ENCODE measurements around the gene ARIH2.

The ARIH2 gene

DNA sequence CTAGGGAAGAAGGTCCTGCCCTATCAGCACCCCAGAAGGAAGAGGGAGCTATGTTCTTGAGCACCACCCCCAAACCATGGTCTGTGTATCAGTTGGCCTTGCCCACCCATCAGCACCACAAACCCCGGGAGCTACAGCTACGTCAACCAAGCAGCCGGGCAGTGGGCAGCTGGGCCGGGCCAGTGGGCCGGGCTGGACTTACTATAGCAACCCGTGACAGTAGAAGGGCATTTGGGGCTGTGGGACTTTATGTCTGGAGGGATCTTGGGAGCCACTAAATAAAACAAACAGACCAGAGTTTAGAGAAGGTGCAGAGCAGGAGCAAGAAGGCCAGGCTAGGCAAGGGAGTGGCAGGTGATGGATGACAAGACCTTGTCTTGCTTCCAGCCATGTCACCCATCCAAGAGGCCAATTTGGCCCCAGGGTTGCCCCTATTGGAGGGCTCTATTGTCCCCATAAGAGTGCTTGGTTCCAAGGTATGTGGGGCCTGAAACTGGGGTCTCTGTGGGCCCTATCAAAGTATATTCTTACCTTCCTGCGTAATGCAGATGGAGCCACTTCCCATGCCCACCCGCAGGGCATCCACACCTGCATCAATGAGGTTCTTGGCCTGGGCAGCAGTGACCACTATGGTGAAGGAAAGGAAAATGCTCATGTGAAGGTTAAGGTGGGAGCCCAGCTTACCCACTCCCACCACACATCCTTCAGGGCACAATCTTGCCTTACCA is 107.3 kb downstream of the ARIH2 start:
- Histone ChIP-seq H3K36me3 (ENCODE audit: insufficient read depth, low read length) (peaks cover 64% of the 10 kb centered on the region), H3K27me3 (ENCODE audit: control insufficient read depth, insufficient read depth, low read length) (no peaks in the 10 kb centered on the region), H3K4me2 (ENCODE audit: low read length) (no peak overlapping the region), H3K9ac (ENCODE audit: low read depth, low read length) (no peak overlapping the region), H3K4me1 (ENCODE audit: control insufficient read depth, insufficient read depth, low read length) (peaks cover 41% of the 10 kb centered on the region), H3K9me3 (replicated peaks; ENCODE audit: low read length) (no peaks in the 10 kb centered on the region), H3K4me3 (ENCODE audit: low read length) (no peak overlapping the region)

DNA sequence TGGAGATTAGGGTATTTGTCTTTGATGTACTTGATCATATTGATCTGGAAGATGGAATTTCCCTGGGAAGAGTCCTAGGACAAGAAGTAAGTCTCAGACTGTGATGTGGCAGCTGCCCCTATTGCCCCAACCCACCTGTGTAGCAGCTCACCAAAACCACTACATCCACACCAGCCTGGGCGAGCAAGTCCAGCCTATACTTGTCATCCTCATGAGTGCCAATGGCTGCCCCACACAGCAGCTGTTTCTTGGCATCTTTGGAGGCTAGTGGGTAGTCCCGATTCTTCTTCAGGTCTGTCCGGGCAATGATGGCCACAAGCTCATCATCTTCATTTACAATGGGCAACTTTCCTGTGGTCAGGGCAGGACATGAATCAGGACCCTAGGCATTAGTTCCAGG is 107.9 kb downstream of the ARIH2 start:
- H3K4me1 ChIP-seq (ENCODE audit: control insufficient read depth, insufficient read depth, low read length): peaks cover 41% of the 10 kb centered on the region
- no peak overlapping the region for H3K4me3 ChIP-seq (ENCODE audit: low read length)
- no peak overlapping the region for H3K4me2 ChIP-seq (ENCODE audit: low read length)
- H3K36me3 ChIP-seq (ENCODE audit: insufficient read depth, low read length): peaks cover 69% of the 10 kb centered on the region
- no peaks in the 10 kb centered on the region for H3K9me3 ChIP-seq (replicated peaks; ENCODE audit: low read length)
- no peaks in the 10 kb centered on the region for H3K27me3 ChIP-seq (ENCODE audit: control insufficient read depth, insufficient read depth, low read length)
- H3K9ac ChIP-seq (ENCODE audit: low read depth, low read length): no peak overlapping the region

DNA sequence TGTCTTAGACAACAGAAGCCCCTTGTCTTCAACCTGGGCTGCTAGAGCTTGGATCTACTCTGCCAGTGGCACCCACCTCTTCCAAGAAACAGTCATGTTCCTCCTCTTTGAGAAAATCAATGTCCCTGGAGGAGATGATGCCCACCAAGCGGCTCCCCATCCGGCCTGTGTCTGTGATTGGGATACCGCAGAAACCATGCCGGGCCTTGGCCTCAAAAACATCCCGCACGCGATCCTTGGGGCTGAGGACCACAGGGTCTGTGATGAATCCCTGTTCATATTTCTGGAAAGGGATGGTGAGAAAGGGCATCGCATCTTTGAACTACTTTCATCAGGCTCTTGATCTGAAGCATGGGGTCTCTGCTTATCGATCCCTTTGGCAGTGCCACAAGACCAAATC is 109.0 kb downstream of the ARIH2 start:
- no peaks in the 10 kb centered on the region for H3K9me3 ChIP-seq (replicated peaks; ENCODE audit: low read length)
- no peak overlapping the region for H3K9ac ChIP-seq (ENCODE audit: low read depth, low read length)
- H3K4me3 ChIP-seq (ENCODE audit: low read length): no peak overlapping the region
- H3K4me1 ChIP-seq (ENCODE audit: control insufficient read depth, insufficient read depth, low read length): peaks cover 40% of the 10 kb centered on the region
- H3K36me3 ChIP-seq (ENCODE audit: insufficient read depth, low read length): peaks cover 78% of the 10 kb centered on the region
- H3K27me3 ChIP-seq (ENCODE audit: control insufficient read depth, insufficient read depth, low read length): no peaks in the 10 kb centered on the region
- H3K4me2 ChIP-seq (ENCODE audit: low read length): peak overlapping the region; percentile 95

DNA sequence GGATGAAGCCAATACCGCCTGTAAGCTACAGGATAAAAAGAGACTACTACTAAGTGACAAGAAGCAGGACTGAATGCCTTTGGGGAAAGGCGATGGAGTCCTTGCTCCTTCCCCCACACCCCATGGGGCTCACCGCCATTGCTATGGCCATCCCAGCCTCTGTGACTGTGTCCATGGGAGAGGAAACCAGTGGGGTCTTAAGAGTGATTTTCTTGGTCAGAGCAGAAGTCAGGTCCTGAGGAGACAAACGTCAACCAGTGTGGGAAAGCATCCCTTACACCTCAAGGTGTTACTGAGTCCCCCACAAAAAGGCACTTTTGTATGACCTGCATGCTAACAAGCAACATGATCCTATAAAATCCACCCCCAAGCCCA is 109.6 kb downstream of the ARIH2 start:
- no peaks in the 10 kb centered on the region for H3K9me3 ChIP-seq (replicated peaks; ENCODE audit: low read length)
- H3K4me2 ChIP-seq (ENCODE audit: low read length): peak overlapping the region; percentile 95
- H3K9ac ChIP-seq (ENCODE audit: low read depth, low read length): peak overlapping the region; percentile 90
- H3K36me3 ChIP-seq (ENCODE audit: insufficient read depth, low read length): peaks cover 78% of the 10 kb centered on the region
- peak overlapping the region; percentile 78 for H3K4me3 ChIP-seq (ENCODE audit: low read length)
- peaks cover 39% of the 10 kb centered on the region for H3K4me1 ChIP-seq (ENCODE audit: control insufficient read depth, insufficient read depth, low read length)
- no peaks in the 10 kb centered on the region for H3K27me3 ChIP-seq (ENCODE audit: control insufficient read depth, insufficient read depth, low read length)

DNA sequence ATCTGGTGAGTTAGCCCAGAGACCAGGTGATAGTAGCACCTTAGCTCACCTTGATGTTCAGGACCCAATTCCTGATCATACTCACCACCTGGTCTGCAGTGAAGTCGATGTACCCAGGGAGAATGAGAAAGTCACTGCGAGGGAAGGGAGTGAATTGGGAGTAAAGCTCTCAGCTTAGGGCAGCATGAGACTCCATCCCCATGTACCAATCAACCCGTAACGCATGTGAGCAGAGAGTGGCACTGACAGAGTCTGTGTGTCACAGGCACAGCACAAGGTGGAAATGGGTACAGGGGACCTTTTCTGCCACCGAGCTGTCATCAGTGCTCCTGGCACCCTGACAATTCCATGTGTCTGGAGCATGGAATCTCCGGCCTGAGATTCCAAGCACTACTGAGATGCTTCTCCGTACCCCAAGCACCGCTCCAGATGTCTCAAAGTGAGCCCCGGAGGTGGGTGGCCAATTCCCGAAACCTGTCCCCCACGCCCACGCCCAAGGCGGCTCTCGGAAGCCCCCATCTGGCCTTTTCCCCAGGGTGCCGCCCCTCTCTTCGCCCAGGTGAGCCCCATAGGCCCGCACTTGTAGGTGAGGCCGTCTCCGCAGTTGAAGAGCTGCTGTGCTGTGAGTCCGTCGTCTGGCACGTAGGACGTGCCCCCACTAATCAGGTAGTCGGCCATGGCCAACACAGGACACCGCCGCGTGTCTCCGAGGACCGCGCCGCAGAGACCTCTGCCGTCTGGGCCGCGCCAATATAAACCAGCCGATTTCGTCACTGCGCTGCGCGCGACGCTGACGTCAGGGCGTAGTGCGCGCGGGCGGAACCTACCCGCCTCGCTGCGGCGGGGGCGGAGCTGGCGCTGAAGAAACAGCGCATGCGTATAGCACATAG is 110.3 kb downstream of the ARIH2 start, which contains the start of gene IMPDH2:
Gene IMPDH2 (minus strand): TSS at position 726 of the 890 bp plus-strand sequence. CDS start 48 bp downstream, at position 678.
- H3K9me3 ChIP-seq (replicated peaks; ENCODE audit: low read length): no peaks in the 10 kb centered on the region
- peaks cover 76% of the 10 kb centered on the region for H3K36me3 ChIP-seq (ENCODE audit: insufficient read depth, low read length)
- peak within 1 kb of the TSS; percentile 95 for H3K4me2 ChIP-seq (ENCODE audit: low read length)
- H3K4me3 ChIP-seq (ENCODE audit: low read length): peak within 1 kb of the TSS; percentile 78
- peak within 1 kb of the TSS; percentile 90 for H3K9ac ChIP-seq (ENCODE audit: low read depth, low read length)
- H3K27me3 ChIP-seq (ENCODE audit: control insufficient read depth, insufficient read depth, low read length): no peaks in the 10 kb centered on the region
- H3K4me1 ChIP-seq (ENCODE audit: control insufficient read depth, insufficient read depth, low read length): peaks cover 37% of the 10 kb centered on the region

DNA sequence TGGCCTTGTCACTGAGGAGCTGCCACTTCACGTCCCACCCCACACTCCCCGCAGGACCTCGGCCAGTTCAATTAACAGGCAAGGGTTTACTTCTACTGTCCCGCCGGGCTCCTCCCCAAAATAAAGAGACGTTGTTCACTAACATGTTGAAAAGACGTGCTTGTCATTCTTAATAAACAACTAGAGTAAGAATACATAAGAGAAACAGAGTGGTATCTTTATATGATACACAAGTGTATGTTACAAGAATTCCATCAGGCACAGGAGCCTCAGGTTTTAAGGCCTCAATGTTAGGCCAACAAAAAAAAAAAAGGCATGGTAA is 110.9 kb downstream of the ARIH2 start:
- peaks cover 75% of the 10 kb centered on the region for H3K36me3 ChIP-seq (ENCODE audit: insufficient read depth, low read length)
- peak overlapping the region; percentile 95 for H3K4me2 ChIP-seq (ENCODE audit: low read length)
- no peaks in the 10 kb centered on the region for H3K9me3 ChIP-seq (replicated peaks; ENCODE audit: low read length)
- peaks cover 37% of the 10 kb centered on the region for H3K4me1 ChIP-seq (ENCODE audit: control insufficient read depth, insufficient read depth, low read length)
- peak overlapping the region; percentile 90 for H3K9ac ChIP-seq (ENCODE audit: low read depth, low read length)
- H3K4me3 ChIP-seq (ENCODE audit: low read length): peak overlapping the region; percentile 34
- H3K27me3 ChIP-seq (ENCODE audit: control insufficient read depth, insufficient read depth, low read length): no peaks in the 10 kb centered on the region

DNA sequence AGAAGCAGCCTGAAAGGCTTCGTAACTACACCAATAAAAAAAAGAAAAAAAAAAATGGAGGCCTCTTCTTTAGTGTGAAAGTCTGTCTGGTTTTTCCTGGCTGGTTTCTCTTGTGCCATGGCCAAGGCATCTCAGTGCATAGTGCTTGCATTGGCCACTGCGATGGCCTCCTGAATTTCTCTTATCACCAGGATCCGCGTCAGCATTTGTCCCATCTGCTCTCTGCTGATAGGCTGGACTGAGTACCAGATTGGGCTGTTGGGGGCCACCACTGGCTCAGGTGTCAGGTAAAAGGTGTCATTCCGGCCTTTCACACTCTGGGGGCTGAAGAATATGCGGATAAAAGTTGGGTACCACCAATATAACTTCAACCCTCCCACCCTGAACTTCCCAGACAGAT is 111.7 kb downstream of the ARIH2 start:
- Histone ChIP-seq H3K4me3 (ENCODE audit: low read length) (no peak overlapping the region), H3K36me3 (ENCODE audit: insufficient read depth, low read length) (peaks cover 72% of the 10 kb centered on the region), H3K4me1 (ENCODE audit: control insufficient read depth, insufficient read depth, low read length) (peaks cover 33% of the 10 kb centered on the region), H3K9ac (ENCODE audit: low read depth, low read length) (peak overlapping the region; percentile 90), H3K27me3 (ENCODE audit: control insufficient read depth, insufficient read depth, low read length) (no peaks in the 10 kb centered on the region), H3K4me2 (ENCODE audit: low read length) (no peak overlapping the region), H3K9me3 (replicated peaks; ENCODE audit: low read length) (no peaks in the 10 kb centered on the region)

DNA sequence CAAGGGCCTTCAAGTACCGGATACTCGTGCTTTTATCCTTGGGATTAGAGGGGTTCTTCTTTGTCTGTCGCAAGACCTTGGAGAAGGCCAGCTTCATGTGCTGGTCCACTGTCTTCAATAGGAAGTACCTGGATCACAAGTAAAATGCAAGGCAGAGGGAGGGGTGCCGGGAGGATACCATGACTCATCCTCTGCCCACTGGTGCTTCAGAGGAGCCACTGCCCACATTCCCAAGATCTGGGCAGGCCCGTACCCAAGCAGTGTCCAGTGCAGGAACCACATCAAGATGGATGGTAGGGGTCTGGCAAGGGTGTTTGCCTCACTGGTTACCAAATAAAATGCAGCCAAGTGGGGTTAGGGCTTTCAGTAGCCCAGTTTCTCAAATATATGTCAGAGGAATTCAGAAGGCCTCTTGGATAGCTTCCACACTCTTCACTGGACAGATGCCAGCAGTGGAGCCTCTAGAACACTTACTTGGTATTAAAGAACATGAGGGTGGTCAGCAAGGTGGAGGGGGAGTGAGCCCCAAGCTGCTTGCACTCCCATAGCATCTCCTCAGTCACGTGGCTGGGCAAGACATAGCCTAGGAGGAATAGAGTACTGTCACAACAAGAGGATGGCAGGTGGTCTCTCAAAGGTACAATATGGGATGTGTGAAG is 114.1 kb downstream of the ARIH2 start:
- H3K27me3 ChIP-seq (ENCODE audit: control insufficient read depth, insufficient read depth, low read length): no peaks in the 10 kb centered on the region
- no peak overlapping the region for H3K9ac ChIP-seq (ENCODE audit: low read depth, low read length)
- H3K9me3 ChIP-seq (replicated peaks; ENCODE audit: low read length): no peaks in the 10 kb centered on the region
- peaks cover 24% of the 10 kb centered on the region for H3K4me1 ChIP-seq (ENCODE audit: control insufficient read depth, insufficient read depth, low read length)
- no peak overlapping the region for H3K4me2 ChIP-seq (ENCODE audit: low read length)
- H3K4me3 ChIP-seq (ENCODE audit: low read length): no peak overlapping the region
- peaks cover 63% of the 10 kb centered on the region for H3K36me3 ChIP-seq (ENCODE audit: insufficient read depth, low read length)

DNA sequence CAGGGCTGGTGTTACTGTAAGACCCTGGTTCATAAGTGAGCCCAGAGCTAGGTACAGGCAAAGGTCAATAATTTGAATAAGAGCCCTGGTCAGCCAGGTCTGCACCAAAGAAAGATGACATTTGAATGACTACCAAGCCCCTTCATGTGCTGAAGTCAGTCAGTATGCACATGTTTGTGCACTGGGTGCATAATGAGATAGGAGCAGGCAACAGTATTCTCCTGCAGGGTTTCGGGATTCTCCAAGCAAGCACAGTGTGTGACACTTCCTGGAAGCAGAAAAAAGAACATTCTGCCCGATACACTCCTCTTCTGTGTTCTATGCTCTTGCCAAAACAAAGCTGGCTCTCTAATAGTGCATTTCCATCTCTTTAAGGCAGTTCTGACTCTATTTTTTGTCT is 116.0 kb downstream of the ARIH2 start:
- H3K4me1 ChIP-seq (ENCODE audit: control insufficient read depth, insufficient read depth, low read length): peaks cover 7% of the 10 kb centered on the region
- no peak overlapping the region for H3K4me3 ChIP-seq (ENCODE audit: low read length)
- no peaks in the 10 kb centered on the region for H3K27me3 ChIP-seq (ENCODE audit: control insufficient read depth, insufficient read depth, low read length)
- peaks cover 61% of the 10 kb centered on the region for H3K36me3 ChIP-seq (ENCODE audit: insufficient read depth, low read length)
- H3K4me2 ChIP-seq (ENCODE audit: low read length): no peak overlapping the region
- H3K9ac ChIP-seq (ENCODE audit: low read depth, low read length): no peak overlapping the region
- H3K9me3 ChIP-seq (replicated peaks; ENCODE audit: low read length): no peaks in the 10 kb centered on the region

DNA sequence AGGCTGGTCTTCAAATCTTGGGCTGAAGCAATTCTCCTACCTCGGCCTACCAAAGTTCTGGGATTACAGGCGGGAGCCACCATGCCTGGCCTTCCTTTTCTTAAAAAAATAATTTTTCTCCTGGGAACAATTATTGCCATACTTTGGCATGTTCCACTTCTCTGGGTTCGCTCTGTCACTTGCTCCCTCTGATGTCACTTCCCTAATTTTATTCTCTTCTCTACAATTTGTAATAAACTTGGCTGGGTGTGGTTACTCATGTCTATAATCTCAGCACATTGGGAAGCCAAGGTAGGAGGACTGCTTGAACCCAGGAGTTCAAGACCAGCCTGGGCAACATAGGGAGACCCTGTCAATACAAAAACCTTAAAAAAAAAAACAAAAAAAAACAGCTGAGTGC is 116.6 kb downstream of the ARIH2 start:
- H3K9me3 ChIP-seq (replicated peaks; ENCODE audit: low read length): no peaks in the 10 kb centered on the region
- H3K9ac ChIP-seq (ENCODE audit: low read depth, low read length): no peak overlapping the region
- no peak overlapping the region for H3K4me3 ChIP-seq (ENCODE audit: low read length)
- no peaks in the 10 kb centered on the region for H3K27me3 ChIP-seq (ENCODE audit: control insufficient read depth, insufficient read depth, low read length)
- peaks cover 7% of the 10 kb centered on the region for H3K4me1 ChIP-seq (ENCODE audit: control insufficient read depth, insufficient read depth, low read length)
- H3K36me3 ChIP-seq (ENCODE audit: insufficient read depth, low read length): peaks cover 56% of the 10 kb centered on the region
- H3K4me2 ChIP-seq (ENCODE audit: low read length): no peak overlapping the region

Data from skeletal muscle satellite cell (primary cell).